ENCODE results near the gene DRD3. TPM values are rescaled to one million over a fixed set of nuclear protein-coding genes. Genes with fewer than 3 reads are reported as not detected.

DRD3 gene
- total and polyA plus RNA-seq, 2 donors (not counting 3 experiments of a cell fraction or from before 2014, with no cell fraction given): not detected

- H3K36me3 ChIP-seq (ENCODE audit: control insufficient read depth in 2 of 2, extremely low read depth in 1 of 2, insufficient read depth in 2 of 2, low read length in 2 of 2): no peaks in the 10 kb centered on the region
- BruUV-seq (replicated peaks): no TSS peak
- no peak overlapping the region for H2AFZ ChIP-seq (ENCODE audit: low read depth, low read length)
- no peak overlapping the region for H3K9ac ChIP-seq (replicated peaks; ENCODE audit: extremely low read depth, insufficient read depth, low read length)
- H3K9me3 ChIP-seq (replicated peaks; ENCODE audit: control insufficient read depth, insufficient read depth, low read length): no peaks in the 10 kb centered on the region
- ChIA-PET CTCF (no interaction called here), POLR2A (no interaction called here)
- H3K4me1 ChIP-seq (ENCODE audit: control insufficient read depth, extremely low read depth, insufficient read depth, low read length): no peaks in the 10 kb centered on the region
- DNase-seq (ENCODE audit: low read depth, low spot score) (no peak), FAIRE-seq (no peak)
- dilution Hi-C loops (cut with MboI; ENCODE audit: extremely low pct_ligation_motif_present, low sequenced_read_pairs) (no loop called here), intact Hi-C loops (cut with micrococcal nuclease) (no loop called here)
- H3K4me2 ChIP-seq (ENCODE audit: insufficient read depth, low read length): no peak overlapping the region
- H4K20me1 ChIP-seq (replicated peaks; ENCODE audit: control insufficient read depth, extremely low read depth, insufficient read depth, low read length): no peaks in the 10 kb centered on the region
- H3K4me3 ChIP-seq (replicated peaks in 1 of 3; ENCODE audit: insufficient read depth in 1 of 3, low read depth in 1 of 3, low read length in 3 of 3): no peak overlapping the region
- no peaks in the 10 kb centered on the region for H3K27me3 ChIP-seq (ENCODE audit: control insufficient read depth in 2 of 2, insufficient read depth in 2 of 2, low read length in 2 of 2)
- H3K27ac ChIP-seq (ENCODE audit: insufficient read depth, low read depth, low read length): no peak overlapping the region
- H3K79me2 ChIP-seq (ENCODE audit: control insufficient read depth, insufficient read depth, low read length): no peaks in the 10 kb centered on the region
- no peak for TF ChIP-seq CTCF (IDR thresholded peaks at IDR 0.05; ENCODE audit: extremely low read depth in 1 of 2, insufficient read depth in 1 of 2, low read depth in 1 of 2, low read length in 2 of 2)
- TF ChIP-seq, protein P1, sequence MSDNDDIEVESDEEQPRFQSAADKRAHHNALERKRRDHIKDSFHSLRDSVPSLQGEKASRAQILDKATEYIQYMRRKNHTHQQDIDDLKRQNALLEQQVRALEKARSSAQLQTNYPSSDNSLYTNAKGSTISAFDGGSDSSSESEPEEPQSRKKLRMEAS (IDR thresholded peaks at IDR 0.05; ENCODE audit: insufficient read depth, insufficient read length): no peak
- TF ChIP-seq EZH2 (IDR thresholded peaks at IDR 0.05; ENCODE audit: borderline replicate concordance, low read depth, low read length, severe bottlenecking): no peak
- TF ChIP-seq GATA2 (IDR thresholded peaks at IDR 0.05; ENCODE audit: insufficient read depth, insufficient read length, low read depth, low read length): no peak
- TF ChIP-seq POLR2A (IDR thresholded peaks at IDR 0.05; ENCODE audit: low read depth, low read length): no peak
- TF ChIP-seq MYC (IDR thresholded peaks at IDR 0.05; ENCODE audit: low read depth, low read length): no peak
- no peak for TF ChIP-seq FOS (IDR thresholded peaks at IDR 0.05; ENCODE audit: borderline replicate concordance, insufficient read depth, low read length)
- no peak for TF ChIP-seq JUN (IDR thresholded peaks at IDR 0.05; ENCODE audit: borderline replicate concordance, insufficient read depth, insufficient read length, low read depth)
- no peak for TF ChIP-seq POLR2AphosphoS5 (IDR thresholded peaks at IDR 0.05; ENCODE audit: insufficient read depth, low read depth, low read length)
- H3K9me1 ChIP-seq (replicated peaks; ENCODE audit: control insufficient read depth, extremely low read depth, insufficient read depth, low read length): no peaks in the 10 kb centered on the region
Measured at GRCh38 chr3:114103858-114104257, 75.0 kb downstream of the DRD3 start.
